Progenitor cell of endocrine pancreas (in vitro differentiated cells): Measurements from ENCODE around the gene DDX59. TPM values are rescaled to one million over a fixed set of nuclear protein-coding genes. Genes with fewer than 3 reads are reported as not detected.

Source experiments
- DNase-seq: peaks from one replicate; pipeline ENCODE4 v3.0.0; 2021; ENCODE audit warnings: low spot score; ENCODE audit not compliant: unreplicated experiment
- H3K27ac Mint-ChIP-seq: 2 replicates; pipeline ENCODE4 v1.8.0; 2021; ENCODE audit warnings: mild to moderate bottlenecking, moderate library complexity, mixed read lengths
- H3K27me3 Mint-ChIP-seq: 2 replicates; pipeline ENCODE4 v1.8.0; 2021; ENCODE audit warnings: mixed read lengths
- H3K36me3 Mint-ChIP-seq: 2 replicates; pipeline ENCODE4 v1.8.0; 2022; ENCODE audit warnings: mixed read lengths; ENCODE audit not compliant: insufficient read depth
- H3K4me1 Mint-ChIP-seq: 2 replicates; pipeline ENCODE4 v1.8.0; 2021; ENCODE audit warnings: low read depth, mixed read lengths
- H3K4me3 Mint-ChIP-seq: 2 replicates; pipeline ENCODE4 v1.8.0; 2021; ENCODE audit warnings: low read depth, mild to moderate bottlenecking, moderate library complexity, mixed read lengths
- H3K9me3 Mint-ChIP-seq: 2 replicates; pipeline ENCODE4 v1.8.0; 2021; ENCODE audit warnings: low read depth, mixed read lengths
- CTCF ChIP-seq: fragments of 200-600 bp; sonication (generic); IDR thresholded peaks from one replicate; pipeline ENCODE4 v1.5.0; 2021; ENCODE audit warnings: antibody characterized with exemption, mild to moderate bottlenecking; ENCODE audit not compliant: unreplicated experiment
- total RNA-seq: library from RNA; stranded (reverse); gene quantifications from 2 replicates; pipeline ENCODE4 v1.2.1, GENCODE V29; 2021

The DDX59 gene
- total RNA-seq, 1 donor from 2014 or later, result 19.2 TPM

GRCh38 chr1:200610846-200611245 is 58.9 kb downstream of the DDX59 start:
- H3K9me3 Mint-ChIP-seq, result no peaks in the 10 kb centered on the region
- H3K27ac Mint-ChIP-seq, result no peak overlapping the region
- no peak overlapping the region for H3K4me3 Mint-ChIP-seq
- H3K27me3 Mint-ChIP-seq, result no peaks in the 10 kb centered on the region
- no peak for TF ChIP-seq CTCF
- no peak for DNase-seq
- no peaks in the 10 kb centered on the region for H3K4me1 Mint-ChIP-seq
- H3K36me3 Mint-ChIP-seq, result peaks cover 10% of the 10 kb centered on the region

GRCh38 chr1:200602632-200603031 is 67.1 kb downstream of the DDX59 start:
- Mint-ChIP-seq H3K27me3 (no peaks in the 10 kb centered on the region), H3K27ac (no peak overlapping the region), H3K36me3 (peaks cover 12% of the 10 kb centered on the region), H3K4me1 (no peaks in the 10 kb centered on the region), H3K4me3 (no peak overlapping the region), H3K9me3 (no peaks in the 10 kb centered on the region)
- TF ChIP-seq CTCF, result no peak
- no peak for DNase-seq

Other genes with a start within 250 kb of the DDX59 start
- 7.8 and 7.9 TPM in 2 replicates for gene KIF14, start 49.2 kb downstream of the DDX59 start, total RNA-seq
- 27.9 and 30.4 TPM in 2 replicates for gene CAMSAP2, start 69.0 kb upstream of the DDX59 start, total RNA-seq
- gene GPR25, start 203.1 kb upstream of the DDX59 start, total RNA-seq, result not detected in 2 replicates
- 82.9 and 84.2 TPM in 2 replicates for gene INAVA, start 225.0 kb upstream of the DDX59 start, total RNA-seq